H9 (cell line): ENCODE measurements around the gene FSTL1. TPM values are rescaled to one million over a fixed set of nuclear protein-coding genes. Genes with fewer than 3 reads are reported as not detected.

Experiments
- DNase-seq: peaks from one replicate; pipeline ENCODE4 v3.0.0-alpha.2; 2017
- H2AFZ ChIP-seq: one replicate; pipeline ENCODE4 v1.6.1; 2013; ENCODE audit warnings: mild to moderate bottlenecking, low read length, control low read depth, moderate library complexity
- H2AK5ac ChIP-seq: 2 replicates; pipeline ENCODE4 v1.6.1; 2013; ENCODE audit warnings: low read length, control low read depth, mixed read lengths; ENCODE audit not compliant: insufficient read length
- H2BK120ac ChIP-seq: one replicate; pipeline ENCODE4 v1.6.1; 2013; ENCODE audit warnings: low read depth, mild to moderate bottlenecking, low read length, control low read depth, inconsistent platforms; ENCODE audit not compliant: poor library complexity, severe bottlenecking
- H2BK12ac ChIP-seq: 2 replicates; pipeline ENCODE4 v1.6.1; 2013; ENCODE audit warnings: low read length, control low read depth, mixed read lengths, low read depth; ENCODE audit not compliant: insufficient read length
- H2BK15ac ChIP-seq: 2 replicates; pipeline ENCODE4 v1.6.1; 2013; ENCODE audit warnings: low read depth, low read length, control low read depth
- H2BK20ac ChIP-seq: one replicate; pipeline ENCODE4 v1.6.1; 2013; ENCODE audit warnings: low read depth, mild to moderate bottlenecking, low read length, control low read depth, inconsistent platforms; ENCODE audit not compliant: poor library complexity, severe bottlenecking
- H2BK5ac ChIP-seq: 2 replicates; pipeline ENCODE4 v1.6.1; 2013; ENCODE audit warnings: low read length, control low read depth, mixed read lengths; ENCODE audit not compliant: insufficient read length
- H3K14ac ChIP-seq: 2 replicates; pipeline ENCODE4 v1.6.1; 2013; ENCODE audit warnings: low read length, control low read depth; ENCODE audit not compliant: insufficient read depth
- H3K18ac ChIP-seq: 2 replicates; pipeline ENCODE4 v1.6.1; 2013; ENCODE audit warnings: low read depth, mild to moderate bottlenecking, mixed read lengths, low read length, control low read depth; ENCODE audit not compliant: insufficient read length
- H3K23ac ChIP-seq: 2 replicates; pipeline ENCODE4 v1.6.1; 2013; ENCODE audit warnings: low read length, control low read depth, mixed read lengths, low read depth; ENCODE audit not compliant: insufficient read length
- H3K23me2 ChIP-seq: 2 replicates; pipeline ENCODE4 v1.6.1; 2013; ENCODE audit warnings: low read depth, mild to moderate bottlenecking, mixed read lengths, low read length, control low read depth; ENCODE audit not compliant: insufficient read length, poor library complexity, severe bottlenecking
- H3K27ac ChIP-seq: 2 replicates; pipeline ENCODE4 v1.5.1; 2013; ENCODE audit warnings: low read length, control low read depth, mixed read lengths, low read depth; ENCODE audit not compliant: insufficient read length
- H3K27me3 ChIP-seq: 2 replicates; pipeline ENCODE4 v1.6.1; 2013; ENCODE audit warnings: low read length, control low read depth, inconsistent platforms; ENCODE audit not compliant: insufficient read depth
- H3K4ac ChIP-seq: 2 replicates; pipeline ENCODE4 v1.6.1; 2013; ENCODE audit warnings: low read depth, mild to moderate bottlenecking, control low read depth, inconsistent platforms, low read length, moderate library complexity
- H3K4me1 ChIP-seq: 2 replicates; pipeline ENCODE4 v1.6.1; 2013; ENCODE audit warnings: low read length, control low read depth, inconsistent platforms; ENCODE audit not compliant: insufficient read depth
- H3K4me2 ChIP-seq: 2 replicates; pipeline ENCODE4 v1.6.1; 2013; ENCODE audit warnings: low read length, control low read depth, mixed read lengths; ENCODE audit not compliant: insufficient read length, insufficient read depth
- H3K56ac ChIP-seq: 2 replicates; pipeline ENCODE4 v1.6.1; 2013; ENCODE audit warnings: low read depth, mild to moderate bottlenecking, mixed read lengths, low read length, control low read depth; ENCODE audit not compliant: insufficient read length
- H3K79me1 ChIP-seq: 2 replicates; pipeline ENCODE4 v1.6.1; 2013; ENCODE audit warnings: low read depth, mild to moderate bottlenecking, moderate library complexity, low read length, control low read depth, inconsistent platforms; ENCODE audit not compliant: insufficient read depth, poor library complexity, severe bottlenecking
- H3K79me2 ChIP-seq: 2 replicates; pipeline ENCODE4 v1.6.1; 2013; ENCODE audit warnings: low read length, control low read depth, inconsistent platforms; ENCODE audit not compliant: insufficient read depth
- H3K9ac ChIP-seq: 2 replicates; pipeline ENCODE4 v1.6.1; 2013; ENCODE audit warnings: low read length, control low read depth, mixed read lengths; ENCODE audit not compliant: insufficient read length; ENCODE audit errors: extremely low read depth
- H3K9me3 ChIP-seq: one replicate; pipeline ENCODE4 v1.6.1; 2013; ENCODE audit warnings: low read depth, low read length, inconsistent platforms; ENCODE audit not compliant: control insufficient read depth
- H3T11ph ChIP-seq: one replicate; pipeline ENCODE4 v1.6.1; 2013; ENCODE audit warnings: mild to moderate bottlenecking, low read length, control low read depth, inconsistent platforms
- H4K20me1 ChIP-seq: one replicate; pipeline ENCODE4 v1.6.1; 2013; ENCODE audit not compliant: control insufficient read depth, insufficient read length, insufficient read depth
- H4K5ac ChIP-seq: 2 replicates; pipeline ENCODE4 v1.6.1; 2013; ENCODE audit warnings: low read depth, mild to moderate bottlenecking, mixed read lengths, low read length, control low read depth; ENCODE audit not compliant: insufficient read length
- H4K8ac ChIP-seq: replicated peaks from 2 replicates; pipeline ENCODE4 v1.6.1; 2013; ENCODE audit warnings: low read length, control low read depth, mixed read lengths, low read depth; ENCODE audit not compliant: insufficient read length
- H4K91ac ChIP-seq: 2 replicates; pipeline ENCODE4 v1.6.1; 2013; ENCODE audit warnings: low read depth, mild to moderate bottlenecking, moderate library complexity, mixed read lengths, low read length, control low read depth; ENCODE audit not compliant: insufficient read length
- H3K27ac Mint-ChIP-seq, 3 experiments: 2 replicates in 2 of 3; 3 replicates in 1 of 3; pipeline ENCODE4 v1.8.0; 2020 to 2021; ENCODE audit warnings: mixed read lengths in 3 of 3, mild to moderate bottlenecking in 1 of 3, moderate library complexity in 1 of 3
- H3K27me3 Mint-ChIP-seq: 2 replicates; pipeline ENCODE4 v1.8.0; 2021; ENCODE audit warnings: low read depth, mild to moderate bottlenecking, moderate library complexity, mixed read lengths
- H3K36me3 Mint-ChIP-seq, 3 experiments: 2 replicates in 2 of 3; 3 replicates in 1 of 3; pipeline ENCODE4 v1.8.0; 2020 to 2021; ENCODE audit warnings: low read depth in 3 of 3, mixed read lengths in 3 of 3; ENCODE audit not compliant: insufficient read depth in 1 of 3
- H3K4me1 Mint-ChIP-seq, 2 experiments: 2 replicates each; pipeline ENCODE4 v1.8.0; 2020; ENCODE audit warnings: mixed read lengths in 2 of 2
- H3K4me3 Mint-ChIP-seq, 2 experiments: 2 replicates in 1 of 2; 3 replicates in 1 of 2; pipeline ENCODE4 v1.8.0; 2020 to 2021; ENCODE audit warnings: mild to moderate bottlenecking in 2 of 2, mixed read lengths in 2 of 2, moderate library complexity in 1 of 2
- H3K9me3 Mint-ChIP-seq, 2 experiments: 2 replicates in 1 of 2; 3 replicates in 1 of 2; pipeline ENCODE4 v1.8.0; 2020; ENCODE audit warnings: mild to moderate bottlenecking in 2 of 2, mixed read lengths in 2 of 2, moderate library complexity in 1 of 2
- WGBS: extraction: QIAGEN DNeasy Blood & Tissue Kit; methylation state at CpG from one replicate; pipeline ENCODE4 v1.1.7; 2013; ENCODE audit warnings: missing lambda C conversion rate, low lambda C conversion rate, mixed read lengths; ENCODE audit not compliant: insufficient read length; ENCODE audit errors: extremely low coverage; 5-methylcytosine and 5-hydroxymethylcytosine counted together
- total RNA-seq: library from RNA; stranded (reverse); gene quantifications from 2 replicates; pipeline ENCODE4 v1.2.1, GENCODE V29; 2021
- TF ChIP-seq, protein P1 (sequence below): fragments of 200-600 bp; sonication (generic); conservative IDR thresholded peaks from 3 replicates; pipeline ENCODE4 v1.8.0; 2021; ENCODE audit warnings: antibody characterized with exemption, mild to moderate bottlenecking

The FSTL1 gene
- total RNA-seq, 1 experiment from 2014 or later: 326 TPM

DNA sequence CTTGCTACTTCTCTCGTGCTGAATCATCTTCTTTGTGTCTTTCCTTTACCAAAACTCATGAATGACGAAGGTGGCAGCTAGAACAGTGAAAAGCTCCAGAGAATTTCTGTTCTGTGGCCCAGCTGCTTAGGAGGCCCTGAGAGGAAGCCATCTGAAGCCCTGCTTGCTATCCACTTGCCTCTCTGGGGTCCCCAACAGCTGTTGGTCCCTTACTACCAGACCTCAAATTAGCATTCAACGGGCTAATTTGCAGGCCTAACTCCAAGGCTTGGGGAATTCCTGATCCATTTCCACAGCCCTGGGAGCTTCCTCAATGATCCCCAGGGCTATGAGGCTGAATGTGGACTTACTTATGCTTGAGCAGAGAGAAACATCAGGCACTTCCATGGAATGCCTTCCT lies 37.5 kb upstream of the FSTL1 start:
- Histone ChIP-seq H2BK5ac (no peak overlapping the region), H2AFZ (no peak overlapping the region), H3T11ph (no peak overlapping the region), H4K91ac (no peak overlapping the region), H3K23ac (no peak overlapping the region), H3K79me1 (no peaks in the 10 kb centered on the region), H3K4me1 (no peaks in the 10 kb centered on the region), H3K9me3 (peaks cover 8% of the 10 kb centered on the region), H2BK20ac (no peak overlapping the region), H2BK120ac (no peak overlapping the region), H2BK12ac (no peak overlapping the region), H4K8ac (no peak overlapping the region), H3K23me2 (no peaks in the 10 kb centered on the region), H3K4ac (no peak overlapping the region), H3K27ac (no peak overlapping the region), H2BK15ac (no peak overlapping the region), H3K9ac (no peak overlapping the region), H4K5ac (no peak overlapping the region), H4K20me1 (no peaks in the 10 kb centered on the region), H3K14ac (no peak overlapping the region), H3K4me2 (no peak overlapping the region), H3K27me3 (no peaks in the 10 kb centered on the region), H3K18ac (no peak overlapping the region), H3K56ac (no peak overlapping the region), H3K79me2 (no peaks in the 10 kb centered on the region), H2AK5ac (no peak overlapping the region)
- H3K4me1 Mint-ChIP-seq: peaks cover 4 to 5% of the 10 kb centered on the region in 2 experiments; a peak in 3 of 4 replicates
- peaks cover 0 to 6% (median 4%) of the 10 kb centered on the region in 3 experiments; a peak in 3 of 7 replicates for H3K36me3 Mint-ChIP-seq
- WGBS: no CpG with 5 or more reads among the region's 3 CpGs
- no peak overlapping the region for H3K27ac Mint-ChIP-seq
- peaks cover 6 to 7% of the 10 kb centered on the region in 2 experiments for H3K9me3 Mint-ChIP-seq
- H3K4me3 Mint-ChIP-seq: no peak overlapping the region
- TF ChIP-seq, protein P1, sequence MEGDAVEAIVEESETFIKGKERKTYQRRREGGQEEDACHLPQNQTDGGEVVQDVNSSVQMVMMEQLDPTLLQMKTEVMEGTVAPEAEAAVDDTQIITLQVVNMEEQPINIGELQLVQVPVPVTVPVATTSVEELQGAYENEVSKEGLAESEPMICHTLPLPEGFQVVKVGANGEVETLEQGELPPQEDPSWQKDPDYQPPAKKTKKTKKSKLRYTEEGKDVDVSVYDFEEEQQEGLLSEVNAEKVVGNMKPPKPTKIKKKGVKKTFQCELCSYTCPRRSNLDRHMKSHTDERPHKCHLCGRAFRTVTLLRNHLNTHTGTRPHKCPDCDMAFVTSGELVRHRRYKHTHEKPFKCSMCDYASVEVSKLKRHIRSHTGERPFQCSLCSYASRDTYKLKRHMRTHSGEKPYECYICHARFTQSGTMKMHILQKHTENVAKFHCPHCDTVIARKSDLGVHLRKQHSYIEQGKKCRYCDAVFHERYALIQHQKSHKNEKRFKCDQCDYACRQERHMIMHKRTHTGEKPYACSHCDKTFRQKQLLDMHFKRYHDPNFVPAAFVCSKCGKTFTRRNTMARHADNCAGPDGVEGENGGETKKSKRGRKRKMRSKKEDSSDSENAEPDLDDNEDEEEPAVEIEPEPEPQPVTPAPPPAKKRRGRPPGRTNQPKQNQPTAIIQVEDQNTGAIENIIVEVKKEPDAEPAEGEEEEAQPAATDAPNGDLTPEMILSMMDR: no peak
- no peak for DNase-seq
- no peaks in the 10 kb centered on the region for H3K27me3 Mint-ChIP-seq
